HG03060 (cell line): ENCODE data around the gene IFIT1.
"Not testable (repeated sequence)": the region's sequence is repeated elsewhere in the genome, so short reads cannot be mapped to it uniquely, and the experiment has no call there.

Experiments used
- ATAC-seq: cut with Tn5 transposase; IDR thresholded peaks from one replicate; pipeline ENCODE4 v1.9.1; 2021; ENCODE audit warnings: low read depth, moderate number of reproducible peaks; ENCODE audit not compliant: unreplicated experiment

IFIT1 gene

GRCh38 chr10:89428877-89429276 is 36.5 kb downstream of the IFIT1 start:
- no peak for ATAC-seq

GRCh38 chr10:89431977-89432376 is 39.6 kb downstream of the IFIT1 start:
- ATAC-seq: no peak

GRCh38 chr10:89438525-89438924 is 46.1 kb downstream of the IFIT1 start:
- no peak for ATAC-seq

GRCh38 chr10:89440226-89441009 is 48.0 kb downstream of the IFIT1 start:
- ATAC-seq: no peak

- ATAC-seq: no peak
These were observed 49.9 kb downstream of the IFIT1 start for GRCh38 chr10:89442289-89442688.

GRCh38 chr10:89444819-89445218 is 52.4 kb downstream of the IFIT1 start:
- ATAC-seq: not testable (repeated sequence)

GRCh38 chr10:89450901-89451300 is 58.5 kb downstream of the IFIT1 start:
- no peak for ATAC-seq

GRCh38 chr10:89452193-89452592 is 59.8 kb downstream of the IFIT1 start:
- no peak for ATAC-seq

- ATAC-seq: no peak
These were observed 62.3 kb downstream of the IFIT1 start for GRCh38 chr10:89454561-89455347.
